Measurements from ENCODE around the gene RAPGEF5.

GRCh38 chr7:22153432-22154142, 203.4 kb downstream of the RAPGEF5 start:
- TF ChIP-seq ETV6 (conservative IDR thresholded peaks at IDR 0.05 in 1 of 2, IDR thresholded peaks at IDR 0.05 in 1 of 2; ENCODE audit: borderline replicate concordance in 1 of 2, low read depth in 1 of 2) (no peak), TAF1 (IDR thresholded peaks at IDR 0.05; ENCODE audit: borderline replicate concordance, low read depth, low read length) (no peak), POLR2A (IDR thresholded peaks at IDR 0.05; ENCODE audit: low read depth, low read length) (no peak), ZZZ3 (IDR thresholded peaks at IDR 0.05; ENCODE audit: control insufficient read depth, insufficient read length, low read depth) (no peak), CTCF (IDR thresholded peaks at IDR 0.05 in 2 of 3, conservative IDR thresholded peaks at IDR 0.05 in 1 of 3; ENCODE audit: control insufficient read depth in 2 of 3, extremely low read depth in 1 of 3, insufficient read depth in 1 of 3, low read depth in 3 of 3, low read length in 3 of 3) (no peak)

All from GM12878 (cell line).